CD14-positive monocyte (primary cell): ENCODE measurements around the gene CEACAM16. TPM values are rescaled to one million over a fixed set of nuclear protein-coding genes. Genes with fewer than 3 reads are reported as not detected.
A peak's percentile ranks its signal among the peaks of the same experiment; 100 is the strongest.

Source experiments
- DNase-seq, 3 donors: peaks; one replicate each; pipeline ENCODE4 v3.0.0-alpha.2; 2011 to 2022
- H2AFZ ChIP-seq: 2 replicates; pipeline ENCODE4 v1.6.0; 2012; ENCODE audit warnings: mild to moderate bottlenecking, low read depth, low read length, inconsistent platforms; ENCODE audit not compliant: insufficient read depth, poor library complexity, severe bottlenecking
- H3K27ac ChIP-seq, 2 donors: 1 replicate in 1 of 2; 2 replicates in 1 of 2; pipeline ENCODE4 v1.5.1; 2012 to 2013; ENCODE audit warnings: low read length in 2 of 2, control low read depth in 1 of 2, inconsistent platforms in 1 of 2, low read depth in 1 of 2, mild to moderate bottlenecking in 1 of 2
- H3K27me3 ChIP-seq, 2 donors: one replicate each; pipeline versions ENCODE4 v1.6.0 to v1.6.1; 2011 to 2013; ENCODE audit warnings: low read length in 2 of 2; ENCODE audit not compliant: control insufficient read depth in 2 of 2, insufficient read depth in 2 of 2
- H3K36me3 ChIP-seq, 2 donors: replicated peaks in 1 of 2; 1 replicate in 1 of 2; 2 replicates in 1 of 2; pipeline versions ENCODE4 v1.5.1 to v1.6.1; 2012 to 2013; ENCODE audit warnings: low read length in 2 of 2, control low read depth in 1 of 2, inconsistent platforms in 1 of 2, mild to moderate bottlenecking in 1 of 2; ENCODE audit not compliant: insufficient read depth in 2 of 2, control insufficient read depth in 1 of 2
- H3K4me1 ChIP-seq, 2 donors: 1 replicate in 1 of 2; 2 replicates in 1 of 2; pipeline versions ENCODE4 v1.5.1 to v1.6.1; 2012 to 2013; ENCODE audit warnings: low read length in 2 of 2, control low read depth in 1 of 2, inconsistent platforms in 1 of 2, mild to moderate bottlenecking in 1 of 2, moderate library complexity in 1 of 2; ENCODE audit not compliant: insufficient read depth in 2 of 2, control insufficient read depth in 1 of 2
- H3K4me2 ChIP-seq: replicated peaks from 2 replicates; pipeline ENCODE3; 2012; ENCODE audit warnings: low read length, moderate library complexity, mild to moderate bottlenecking; ENCODE audit not compliant: poor library complexity, severe bottlenecking; ENCODE audit errors: extremely low read depth
- H3K4me3 ChIP-seq, 3 experiments: fragments of 200-600 bp in 1 of 3; sonication (generic) in 1 of 3; replicated peaks in 1 of 3; 1 replicate in 2 of 3; 2 replicates in 1 of 3; pipeline ENCODE4 v1.5.1; 2011 to 2013; ENCODE audit warnings: low read length in 3 of 3, mild to moderate bottlenecking in 3 of 3, control low read depth in 2 of 3, low read depth in 2 of 3, inconsistent platforms in 1 of 3, moderate library complexity in 1 of 3
- H3K79me2 ChIP-seq: 2 replicates; pipeline ENCODE4 v1.6.0; 2012; ENCODE audit warnings: mild to moderate bottlenecking, control low read depth, inconsistent platforms, low read length, moderate library complexity; ENCODE audit not compliant: insufficient read depth
- H3K9ac ChIP-seq: 2 replicates; pipeline ENCODE4 v1.6.0; 2017; ENCODE audit warnings: low read length, mild to moderate bottlenecking; ENCODE audit not compliant: insufficient read depth, poor library complexity, severe bottlenecking
- H3K9me3 ChIP-seq, 2 donors: replicated peaks in 1 of 2; 1 replicate in 1 of 2; 2 replicates in 1 of 2; pipeline versions ENCODE4 v1.5.1 to v1.6.1; 2012 to 2013; ENCODE audit warnings: low read length in 2 of 2, control low read depth in 1 of 2; ENCODE audit not compliant: control insufficient read depth in 1 of 2, insufficient read depth in 1 of 2
- H4K20me1 ChIP-seq: 2 replicates; pipeline ENCODE4 v1.6.0; 2012; ENCODE audit warnings: mild to moderate bottlenecking, low read length, control low read depth, moderate library complexity; ENCODE audit not compliant: insufficient read depth
- H3K27ac Mint-ChIP-seq, 7 donors: one replicate each; pipeline ENCODE4 v1.8.0; 2020; ENCODE audit warnings: mild to moderate bottlenecking in 7 of 7, mixed read lengths in 7 of 7, moderate library complexity in 6 of 7, inconsistent platforms in 2 of 7
- H3K27me3 Mint-ChIP-seq, 3 donors: one replicate each; pipeline ENCODE4 v1.8.0; 2021 to 2022; ENCODE audit warnings: low read depth in 3 of 3, mild to moderate bottlenecking in 3 of 3, mixed read lengths in 3 of 3, moderate library complexity in 3 of 3, inconsistent platforms in 1 of 3
- H3K36me3 Mint-ChIP-seq, 2 donors: one replicate each; pipeline ENCODE4 v1.8.0; 2020; ENCODE audit warnings: mixed read lengths in 2 of 2, inconsistent platforms in 1 of 2, mild to moderate bottlenecking in 1 of 2
- H3K4me1 Mint-ChIP-seq: one replicate; pipeline ENCODE4 v1.8.0; 2020; ENCODE audit warnings: mild to moderate bottlenecking, mixed read lengths
- H3K4me3 Mint-ChIP-seq, 2 donors: one replicate each; pipeline ENCODE4 v1.8.0; 2020; ENCODE audit warnings: mild to moderate bottlenecking in 2 of 2, mixed read lengths in 2 of 2, moderate library complexity in 1 of 2
- H3K9me3 Mint-ChIP-seq, 7 donors: one replicate each; pipeline ENCODE4 v1.8.0; 2020 to 2022; ENCODE audit warnings: mixed read lengths in 7 of 7, mild to moderate bottlenecking in 6 of 7, moderate library complexity in 6 of 7, inconsistent platforms in 2 of 7
- CTCF ChIP-seq: fragments of 200-600 bp; IDR thresholded peaks from one replicate; pipeline ENCODE4 v1.8.0; 2022; ENCODE audit warnings: antibody characterized with exemption, mild to moderate bottlenecking
- WGBS: methylation state at CpG from one replicate; pipeline ENCODE4 v1.1.5; 2013; ENCODE audit warnings: missing lambda C conversion rate; ENCODE audit not compliant: insufficient coverage; 5-methylcytosine and 5-hydroxymethylcytosine counted together
- intact Hi-C, 2 donors: fragments of 100-400 bp; cut with micrococcal nuclease; formaldehyde crosslinking; loops; one replicate each; pipeline versions ENCODE4 v1.15.0 to v1.15.1; 2023
- polyA plus RNA-seq, 3 donors: library from polyadenylated mRNA; depleted of rRNA in 1 of 3; unstranded in 2 of 3; stranded (reverse) in 1 of 3; fragments of 300-500 nt in 2 of 3; fragments of >200 nt in 1 of 3; fragmentation: Illumina TruSeq in 2 of 3; gene quantifications; 1 replicate in 2 of 3; 2 replicates in 1 of 3; pipeline ENCODE4 v1.2.3, GENCODE V29; 2012 to 2021

The CEACAM16 gene
- polyA plus RNA-seq, 3 donors, result not detected

- TF ChIP-seq CTCF, result no peak
- no peak overlapping the region for H2AFZ ChIP-seq
- WGBS, result 5% methylated on average over 11 of the region's 34 CpGs
- peaks cover 81% of the 10 kb centered on the region for H3K4me1 Mint-ChIP-seq
- peak overlapping the region; percentile 96 to 99 for H3K27ac ChIP-seq
- H4K20me1 ChIP-seq, result peaks cover 27% of the 10 kb centered on the region
- peaks cover 15 to 16% of the 10 kb centered on the region in 2 donors for H3K36me3 ChIP-seq
- peak overlapping the region; percentile 96 for H3K4me2 ChIP-seq
- no peaks in the 10 kb centered on the region for H3K27me3 ChIP-seq
- peaks cover 0 to 2% (median 0%) of the 10 kb centered on the region in 7 donors for H3K9me3 Mint-ChIP-seq
- H3K27me3 Mint-ChIP-seq, result peaks cover 4 to 9% (median 7%) of the 10 kb centered on the region in 3 donors
- H3K4me1 ChIP-seq, result peaks cover 85 to 87% of the 10 kb centered on the region in 2 donors
- H3K4me3 Mint-ChIP-seq, result peak overlapping the region; percentile 86 to 93
- peaks cover 27 to 31% of the 10 kb centered on the region in 2 donors for H3K36me3 Mint-ChIP-seq
- H3K9ac ChIP-seq, result peak overlapping the region; percentile 98
- H3K9me3 ChIP-seq, result no peaks in the 10 kb centered on the region
- peaks cover 34% of the 10 kb centered on the region for H3K79me2 ChIP-seq
- peak overlapping the region; percentile 98 to 100 (median 99) for H3K27ac Mint-ChIP-seq
- intact Hi-C loops, result no loop called here
- peak overlapping the region; percentile 45 to 96 (median 46) for H3K4me3 ChIP-seq
- DNase-seq, result peak; percentile 95 to 99 (median 98)
Measured at GRCh38 chr19:44746946-44747738, 48.2 kb downstream of the CEACAM16 start.

- H3K4me3 Mint-ChIP-seq, result peak overlapping the region; percentile 86 to 93
- Histone ChIP-seq H3K36me3 (peaks cover 22 to 23% of the 10 kb centered on the region in 2 donors), H3K27ac (peak overlapping the region; percentile 96 to 99), H3K27me3 (no peaks in the 10 kb centered on the region), H3K9me3 (no peaks in the 10 kb centered on the region), H3K79me2 (peaks cover 41% of the 10 kb centered on the region), H4K20me1 (peaks cover 27% of the 10 kb centered on the region), H3K4me3 (peak overlapping the region; percentile 45 to 96 (median 46)), H3K9ac (peak overlapping the region; percentile 98), H3K4me2 (peak overlapping the region; percentile 96), H3K4me1 (peaks cover 85 to 87% of the 10 kb centered on the region in 2 donors), H2AFZ (no peak overlapping the region)
- H3K27me3 Mint-ChIP-seq, result peaks cover 4 to 9% (median 7%) of the 10 kb centered on the region in 3 donors
- H3K36me3 Mint-ChIP-seq, result peaks cover 35 to 38% of the 10 kb centered on the region in 2 donors
- DNase-seq, result peak; percentile 76 to 85 (median 84)
- intact Hi-C loops, result loop anchor here in 1 of 2 donors (2.0 kb wide), 1 partner anchor 23 kb away; no protein-coding TSS in a partner anchor
- H3K4me1 Mint-ChIP-seq, result peaks cover 81% of the 10 kb centered on the region
- peaks cover 0 to 2% (median 0%) of the 10 kb centered on the region in 7 donors for H3K9me3 Mint-ChIP-seq
- TF ChIP-seq CTCF, result no peak
- WGBS, result 0% methylated on average over 9 of the region's 26 CpGs
- H3K27ac Mint-ChIP-seq, result peak overlapping the region; percentile 98 to 100 (median 99)
Measured at GRCh38 chr19:44747739-44748425, 48.9 kb downstream of the CEACAM16 start.
